Neural cell (in vitro differentiated cells): ENCODE data around the gene CALHM4. TPM values are rescaled to one million over a fixed set of nuclear protein-coding genes. Genes with fewer than 3 reads are reported as not detected.

ENCODE experiments used
- H2AFZ ChIP-seq: fragments of 200-600, 300-800 bp; sonication (generic), shearing (Covaris generic); 2 replicates; pipeline ENCODE4 v1.6.0; 2014; ENCODE audit warnings: low read depth, mild to moderate bottlenecking, antibody characterized with exemption, low read length, moderate library complexity
- H3F3A ChIP-seq: fragments of 200-600 bp; shearing (Covaris generic); 2 replicates; pipeline ENCODE4 v1.6.1; 2016; ENCODE audit warnings: mild to moderate bottlenecking, moderate library complexity, mixed read lengths, antibody characterized with exemption, low read length; ENCODE audit not compliant: insufficient read depth, poor library complexity, severe bottlenecking
- H3K27ac ChIP-seq: fragments of 200-600, 300-800 bp; sonication (generic), shearing (Covaris generic); 2 replicates; pipeline ENCODE4 v1.5.1; 2014; ENCODE audit warnings: mild to moderate bottlenecking, low read length, moderate library complexity
- H3K27me3 ChIP-seq: fragments of 300-800, 200-600 bp; sonication (generic), shearing (Covaris generic); 2 replicates; pipeline ENCODE4 v1.6.0; 2014; ENCODE audit warnings: mild to moderate bottlenecking, low read depth, low read length, moderate library complexity; ENCODE audit not compliant: insufficient read depth
- H3K36me3 ChIP-seq: fragments of 300-800, 200-600 bp; sonication (generic), shearing (Covaris generic); 2 replicates; pipeline ENCODE4 v1.5.1; 2014; ENCODE audit warnings: mild to moderate bottlenecking, antibody characterized with exemption, low read length, moderate library complexity; ENCODE audit not compliant: insufficient read depth
- H3K4me2 ChIP-seq: fragments of 300-800, 200-600 bp; sonication (generic), shearing (Covaris generic); 2 replicates; pipeline ENCODE4 v1.6.0; 2014; ENCODE audit warnings: mild to moderate bottlenecking, low read length
- H3K4me3 ChIP-seq: fragments of 300-800, 200-600 bp; sonication (generic), shearing (Covaris generic); 2 replicates; pipeline ENCODE4 v1.5.1; 2014; ENCODE audit warnings: mild to moderate bottlenecking, low read length, moderate library complexity
- H3K79me2 ChIP-seq: fragments of 200-600 bp; shearing (Covaris generic); replicated peaks from 2 replicates; pipeline ENCODE4 v1.6.0; 2014; ENCODE audit warnings: mild to moderate bottlenecking, low read length, moderate library complexity; ENCODE audit not compliant: insufficient read depth
- H3K9ac ChIP-seq: fragments of 300-800, 200-600 bp; sonication (generic), shearing (Covaris generic); 2 replicates; pipeline ENCODE4 v1.6.1; 2016; ENCODE audit warnings: mild to moderate bottlenecking, low read length, mixed read lengths
- H3K9me2 ChIP-seq: fragments of 200-600 bp; shearing (Covaris generic); 2 replicates; pipeline ENCODE4 v1.6.1; 2016; ENCODE audit warnings: mild to moderate bottlenecking, low read length, mixed read lengths; ENCODE audit not compliant: insufficient read depth
- H3K9me3 ChIP-seq: fragments of 200-600, 300-800 bp; sonication (generic), shearing (Covaris generic); 2 replicates; pipeline ENCODE4 v1.6.1; 2016; ENCODE audit warnings: mild to moderate bottlenecking, mixed run types, low read length, moderate library complexity, mixed read lengths
- H4K20me1 ChIP-seq: fragments of 200-600 bp; shearing (Covaris generic); 2 replicates; pipeline ENCODE4 v1.6.1; 2016; ENCODE audit warnings: mild to moderate bottlenecking, mixed run types; ENCODE audit not compliant: insufficient read depth
- EP300 ChIP-seq: fragments of 450-650 bp; conservative IDR thresholded peaks from 2 replicates; pipeline ENCODE4 v1.6.1; 2014; ENCODE audit warnings: antibody characterized with exemption, mild to moderate bottlenecking, moderate library complexity; ENCODE audit not compliant: poor library complexity, severe bottlenecking
- EZH2 ChIP-seq: fragments of 200-600, 300-800 bp; shearing (Covaris generic), sonication (generic); IDR thresholded peaks from 2 replicates; pipeline ENCODE4 v1.6.1; 2014; ENCODE audit warnings: antibody characterized with exemption, low read length, borderline replicate concordance, mild to moderate bottlenecking; ENCODE audit not compliant: insufficient read depth, poor library complexity, severe bottlenecking
- MXI1 ChIP-seq: fragments of 450-650 bp; conservative IDR thresholded peaks from 2 replicates; pipeline ENCODE4 v1.6.1; 2014; ENCODE audit warnings: antibody characterized with exemption, mild to moderate bottlenecking; ENCODE audit not compliant: poor library complexity, severe bottlenecking
- POLR2AphosphoS5 ChIP-seq: IDR thresholded peaks from 2 replicates; pipeline ENCODE4 v1.6.1; 2012
- RAD21 ChIP-seq: fragments of 450-650 bp; conservative IDR thresholded peaks from 2 replicates; pipeline ENCODE4 v1.6.1; 2014; ENCODE audit warnings: antibody characterized with exemption, mild to moderate bottlenecking, moderate library complexity
- SMC3 ChIP-seq: fragments of 450-650 bp; conservative IDR thresholded peaks from 2 replicates; pipeline ENCODE4 v1.6.1; 2014; ENCODE audit warnings: antibody characterized with exemption, mild to moderate bottlenecking, moderate library complexity; ENCODE audit not compliant: poor library complexity
- TAF1 ChIP-seq: IDR thresholded peaks from 2 replicates; pipeline ENCODE4 v1.6.1; 2012; ENCODE audit warnings: low read depth
- polyA plus RNA-seq: library from polyadenylated mRNA; depleted of rRNA; stranded (reverse); fragments of >200 nt; gene quantifications from 2 replicates; pipeline ENCODE4 v1.2.3, GENCODE V29; 2014
- TF ChIP-seq, protein P1 (sequence below): IDR thresholded peaks from 2 replicates; pipeline ENCODE4 v1.6.1; 2012; ENCODE audit warnings: borderline replicate concordance
- TF ChIP-seq, protein P2 (sequence below): fragments of 450-650 bp; IDR thresholded peaks from 2 replicates; pipeline ENCODE4 v1.5.1; 2014; ENCODE audit warnings: antibody characterized with exemption, mild to moderate bottlenecking, moderate library complexity; ENCODE audit not compliant: poor library complexity, severe bottlenecking

The CALHM4 gene
- polyA plus RNA-seq, 1 donor from 2014 or later = not detected

DNA sequence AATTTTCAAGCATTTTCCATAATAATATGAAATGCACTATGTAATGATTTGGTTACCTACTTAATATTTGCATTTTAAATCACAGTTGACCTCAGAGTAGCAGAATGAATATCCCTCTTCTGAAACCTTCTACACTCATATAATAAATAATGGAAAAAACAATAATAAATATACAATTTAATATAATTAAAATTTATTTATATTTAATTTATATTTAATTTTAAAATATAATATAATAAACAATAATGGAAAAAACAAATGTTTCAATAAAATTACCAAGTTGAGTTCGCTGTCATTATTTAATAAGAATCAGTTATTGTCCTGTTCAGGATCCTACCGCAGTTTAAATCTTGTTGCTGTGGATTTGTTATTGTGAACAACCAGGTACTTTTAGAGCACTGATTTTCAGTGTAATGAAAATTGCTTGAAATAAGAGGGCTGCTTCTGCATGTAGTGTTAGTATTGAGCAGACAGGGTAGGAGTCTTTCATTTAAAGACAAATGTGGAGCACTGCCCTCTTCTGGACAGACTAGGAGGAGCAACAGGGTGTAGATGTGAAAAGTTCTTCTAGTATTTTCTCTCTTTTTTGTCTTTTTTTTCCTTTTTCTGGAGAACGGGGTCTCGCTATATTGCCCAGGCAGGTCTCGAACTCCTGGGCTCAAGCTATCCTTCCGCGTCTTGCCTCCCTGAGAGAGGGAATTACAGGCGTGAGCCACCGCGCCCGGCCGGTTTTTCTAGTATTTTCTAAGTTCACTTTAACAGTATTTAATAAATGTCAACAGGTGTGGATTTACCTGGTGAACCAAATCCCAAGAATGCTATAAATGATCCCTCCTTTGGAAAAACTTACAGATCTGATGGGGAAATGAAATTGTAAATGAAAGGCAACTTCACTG is 21.6 kb upstream of the CALHM4 start:
- TF ChIP-seq EP300 (no peak), EZH2 (no peak), POLR2AphosphoS5 (no peak), SMC3 (peak; percentile 55), MXI1 (no peak), RAD21 (peak; percentile 40), TAF1 (no peak)
- TF ChIP-seq, protein P1, sequence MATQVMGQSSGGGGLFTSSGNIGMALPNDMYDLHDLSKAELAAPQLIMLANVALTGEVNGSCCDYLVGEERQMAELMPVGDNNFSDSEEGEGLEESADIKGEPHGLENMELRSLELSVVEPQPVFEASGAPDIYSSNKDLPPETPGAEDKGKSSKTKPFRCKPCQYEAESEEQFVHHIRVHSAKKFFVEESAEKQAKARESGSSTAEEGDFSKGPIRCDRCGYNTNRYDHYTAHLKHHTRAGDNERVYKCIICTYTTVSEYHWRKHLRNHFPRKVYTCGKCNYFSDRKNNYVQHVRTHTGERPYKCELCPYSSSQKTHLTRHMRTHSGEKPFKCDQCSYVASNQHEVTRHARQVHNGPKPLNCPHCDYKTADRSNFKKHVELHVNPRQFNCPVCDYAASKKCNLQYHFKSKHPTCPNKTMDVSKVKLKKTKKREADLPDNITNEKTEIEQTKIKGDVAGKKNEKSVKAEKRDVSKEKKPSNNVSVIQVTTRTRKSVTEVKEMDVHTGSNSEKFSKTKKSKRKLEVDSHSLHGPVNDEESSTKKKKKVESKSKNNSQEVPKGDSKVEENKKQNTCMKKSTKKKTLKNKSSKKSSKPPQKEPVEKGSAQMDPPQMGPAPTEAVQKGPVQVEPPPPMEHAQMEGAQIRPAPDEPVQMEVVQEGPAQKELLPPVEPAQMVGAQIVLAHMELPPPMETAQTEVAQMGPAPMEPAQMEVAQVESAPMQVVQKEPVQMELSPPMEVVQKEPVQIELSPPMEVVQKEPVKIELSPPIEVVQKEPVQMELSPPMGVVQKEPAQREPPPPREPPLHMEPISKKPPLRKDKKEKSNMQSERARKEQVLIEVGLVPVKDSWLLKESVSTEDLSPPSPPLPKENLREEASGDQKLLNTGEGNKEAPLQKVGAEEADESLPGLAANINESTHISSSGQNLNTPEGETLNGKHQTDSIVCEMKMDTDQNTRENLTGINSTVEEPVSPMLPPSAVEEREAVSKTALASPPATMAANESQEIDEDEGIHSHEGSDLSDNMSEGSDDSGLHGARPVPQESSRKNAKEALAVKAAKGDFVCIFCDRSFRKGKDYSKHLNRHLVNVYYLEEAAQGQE = no peak
- TF ChIP-seq, protein P2, sequence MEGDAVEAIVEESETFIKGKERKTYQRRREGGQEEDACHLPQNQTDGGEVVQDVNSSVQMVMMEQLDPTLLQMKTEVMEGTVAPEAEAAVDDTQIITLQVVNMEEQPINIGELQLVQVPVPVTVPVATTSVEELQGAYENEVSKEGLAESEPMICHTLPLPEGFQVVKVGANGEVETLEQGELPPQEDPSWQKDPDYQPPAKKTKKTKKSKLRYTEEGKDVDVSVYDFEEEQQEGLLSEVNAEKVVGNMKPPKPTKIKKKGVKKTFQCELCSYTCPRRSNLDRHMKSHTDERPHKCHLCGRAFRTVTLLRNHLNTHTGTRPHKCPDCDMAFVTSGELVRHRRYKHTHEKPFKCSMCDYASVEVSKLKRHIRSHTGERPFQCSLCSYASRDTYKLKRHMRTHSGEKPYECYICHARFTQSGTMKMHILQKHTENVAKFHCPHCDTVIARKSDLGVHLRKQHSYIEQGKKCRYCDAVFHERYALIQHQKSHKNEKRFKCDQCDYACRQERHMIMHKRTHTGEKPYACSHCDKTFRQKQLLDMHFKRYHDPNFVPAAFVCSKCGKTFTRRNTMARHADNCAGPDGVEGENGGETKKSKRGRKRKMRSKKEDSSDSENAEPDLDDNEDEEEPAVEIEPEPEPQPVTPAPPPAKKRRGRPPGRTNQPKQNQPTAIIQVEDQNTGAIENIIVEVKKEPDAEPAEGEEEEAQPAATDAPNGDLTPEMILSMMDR = peak; percentile 53
- Histone ChIP-seq H2AFZ (no peak overlapping the region), H3K9ac (no peak overlapping the region)

DNA sequence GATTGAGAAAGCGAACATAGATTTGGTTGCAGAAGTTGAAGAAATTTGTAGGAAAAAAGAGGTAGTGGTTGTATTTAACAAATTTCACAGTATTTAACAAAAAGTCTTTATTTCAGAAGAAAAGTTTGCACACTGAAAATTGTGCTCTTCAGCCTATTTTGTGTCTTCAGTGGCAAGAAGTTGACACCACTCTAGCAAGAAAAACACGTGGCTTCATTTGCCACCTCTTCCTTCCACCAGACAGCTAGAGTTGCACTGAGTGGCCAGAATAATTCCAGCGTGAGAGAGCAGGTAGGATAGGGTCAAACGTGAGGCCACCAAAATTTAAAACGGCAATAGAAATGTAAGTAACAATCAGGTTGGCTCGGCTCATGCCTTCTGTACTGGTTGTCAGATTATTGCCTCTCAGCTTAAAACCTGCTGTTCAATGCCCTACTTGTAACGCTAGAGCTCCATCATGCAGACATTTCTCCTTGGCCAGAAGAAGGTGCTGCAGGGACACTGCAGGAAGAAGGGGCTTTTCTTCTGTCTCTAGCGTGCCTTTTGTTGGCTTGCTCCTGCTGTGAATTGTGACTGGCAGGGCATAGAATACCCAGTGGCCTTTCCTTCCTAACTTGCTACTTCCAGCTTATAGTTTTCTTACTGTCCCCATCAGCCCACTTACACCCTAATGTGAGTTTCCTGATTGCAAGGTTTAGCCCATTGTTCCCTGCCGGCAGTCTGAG is 20.2 kb upstream of the CALHM4 start:
- no peak overlapping the region for H3K27ac ChIP-seq
- H4K20me1 ChIP-seq = no peaks in the 10 kb centered on the region
- H3K9ac ChIP-seq = no peak overlapping the region
- H3F3A ChIP-seq = no peaks in the 10 kb centered on the region
- H3K79me2 ChIP-seq = no peaks in the 10 kb centered on the region
- no peaks in the 10 kb centered on the region for H3K9me3 ChIP-seq
- no peak for TF ChIP-seq POLR2AphosphoS5
- TF ChIP-seq, protein P2 = no peak
- no peak for TF ChIP-seq SMC3
- no peak for TF ChIP-seq EP300
- TF ChIP-seq RAD21 = no peak
- TF ChIP-seq MXI1 = no peak
- TF ChIP-seq, protein P1 = no peak
- no peak for TF ChIP-seq EZH2
- H3K4me3 ChIP-seq = no peak overlapping the region
- no peaks in the 10 kb centered on the region for H3K27me3 ChIP-seq
- no peaks in the 10 kb centered on the region for H3K9me2 ChIP-seq
- no peak overlapping the region for H2AFZ ChIP-seq
- no peak overlapping the region for H3K4me2 ChIP-seq
- H3K36me3 ChIP-seq = no peaks in the 10 kb centered on the region

More for the DNA sequence above, 21.6 kb upstream of the CALHM4 start:
- H3F3A ChIP-seq = no peaks in the 10 kb centered on the region
- H3K27me3 ChIP-seq = no peaks in the 10 kb centered on the region
- no peaks in the 10 kb centered on the region for H3K9me3 ChIP-seq
- H3K36me3 ChIP-seq = no peaks in the 10 kb centered on the region
- no peaks in the 10 kb centered on the region for H3K79me2 ChIP-seq
- H3K4me2 ChIP-seq = no peak overlapping the region
- no peak overlapping the region for H3K4me3 ChIP-seq
- no peak overlapping the region for H3K27ac ChIP-seq
- H3K9me2 ChIP-seq = no peaks in the 10 kb centered on the region
- no peaks in the 10 kb centered on the region for H4K20me1 ChIP-seq
